Activated naive CD8-positive, alpha-beta T cell treated with anti-CD3 and anti-CD28 coated beads for 36 hours (primary cell): ENCODE measurements around the gene WWOX. TPM values are rescaled to one million over a fixed set of nuclear protein-coding genes. Genes with fewer than 3 reads are reported as not detected.

ENCODE experiments used
- DNase-seq: peaks from one replicate; pipeline ENCODE4 v3.0.0; 2021
- H3K27ac Mint-ChIP-seq: one replicate; pipeline ENCODE4 v1.8.0; 2022; ENCODE audit warnings: mild to moderate bottlenecking, moderate library complexity, mixed read lengths
- H3K27me3 Mint-ChIP-seq: one replicate; pipeline ENCODE4 v1.8.0; 2022; ENCODE audit warnings: mild to moderate bottlenecking, mixed read lengths
- H3K36me3 Mint-ChIP-seq: one replicate; pipeline ENCODE4 v1.8.0; 2021; ENCODE audit warnings: mild to moderate bottlenecking, mixed read lengths
- H3K4me1 Mint-ChIP-seq: one replicate; pipeline ENCODE4 v1.8.0; 2021; ENCODE audit warnings: mixed read lengths
- H3K4me3 Mint-ChIP-seq: one replicate; pipeline ENCODE4 v1.8.0; 2022; ENCODE audit warnings: mild to moderate bottlenecking, moderate library complexity, mixed read lengths
- H3K9me3 Mint-ChIP-seq: one replicate; pipeline ENCODE4 v1.8.0; 2022; ENCODE audit warnings: mixed read lengths
- total RNA-seq, 2 experiments: library from RNA; stranded (reverse); gene quantifications; one replicate each; pipeline ENCODE4 v1.2.3, GENCODE V29; 2021

The WWOX gene
- total RNA-seq, 2 experiments from 2014 or later, result 20.0 to 23.9 TPM

- no peak overlapping the region for H3K4me3 Mint-ChIP-seq
- H3K27ac Mint-ChIP-seq, result no peak overlapping the region
- H3K9me3 Mint-ChIP-seq, result no peaks in the 10 kb centered on the region
- peaks cover 4% of the 10 kb centered on the region for H3K36me3 Mint-ChIP-seq
- no peaks in the 10 kb centered on the region for H3K27me3 Mint-ChIP-seq
- DNase-seq, result no peak
- H3K4me1 Mint-ChIP-seq, result no peaks in the 10 kb centered on the region
Measured at GRCh38 chr16:78852081-78852635, 752.7 kb downstream of the WWOX start.

GRCh38 chr16:78862022-78862421, 762.6 kb downstream of the WWOX start:
- H3K27me3 Mint-ChIP-seq, result no peaks in the 10 kb centered on the region

GRCh38 chr16:78866521-78866920, 767.1 kb downstream of the WWOX start:
- no peak for DNase-seq
- no peak overlapping the region for H3K4me3 Mint-ChIP-seq
- no peaks in the 10 kb centered on the region for H3K36me3 Mint-ChIP-seq
- no peak overlapping the region for H3K27ac Mint-ChIP-seq
- no peaks in the 10 kb centered on the region for H3K9me3 Mint-ChIP-seq
- no peaks in the 10 kb centered on the region for H3K27me3 Mint-ChIP-seq
- no peaks in the 10 kb centered on the region for H3K4me1 Mint-ChIP-seq

More at GRCh38 chr16:78862022-78862421, 762.6 kb downstream of the WWOX start:
- Mint-ChIP-seq H3K4me3 (no peak overlapping the region), H3K4me1 (no peaks in the 10 kb centered on the region), H3K9me3 (no peaks in the 10 kb centered on the region), H3K36me3 (no peaks in the 10 kb centered on the region), H3K27ac (no peak overlapping the region)
- no peak for DNase-seq

- no peak for DNase-seq
- H3K4me1 Mint-ChIP-seq, result no peaks in the 10 kb centered on the region
- H3K4me3 Mint-ChIP-seq, result no peak overlapping the region
- no peaks in the 10 kb centered on the region for H3K9me3 Mint-ChIP-seq
- no peak overlapping the region for H3K27ac Mint-ChIP-seq
- no peaks in the 10 kb centered on the region for H3K27me3 Mint-ChIP-seq
- no peaks in the 10 kb centered on the region for H3K36me3 Mint-ChIP-seq
Measured at GRCh38 chr16:78869492-78869891, 770.0 kb downstream of the WWOX start.

- no peak overlapping the region for H3K4me3 Mint-ChIP-seq
- H3K9me3 Mint-ChIP-seq, result no peaks in the 10 kb centered on the region
- no peaks in the 10 kb centered on the region for H3K36me3 Mint-ChIP-seq
- no peaks in the 10 kb centered on the region for H3K27me3 Mint-ChIP-seq
- no peak for DNase-seq
- H3K27ac Mint-ChIP-seq, result no peak overlapping the region
- no peaks in the 10 kb centered on the region for H3K4me1 Mint-ChIP-seq
Measured at GRCh38 chr16:78871241-78871640, 771.8 kb downstream of the WWOX start.

- no peak for DNase-seq
- Mint-ChIP-seq H3K4me1 (no peaks in the 10 kb centered on the region), H3K4me3 (no peak overlapping the region), H3K9me3 (no peaks in the 10 kb centered on the region), H3K36me3 (no peaks in the 10 kb centered on the region), H3K27ac (no peak overlapping the region), H3K27me3 (no peaks in the 10 kb centered on the region)
Measured at GRCh38 chr16:78876671-78877070, 777.2 kb downstream of the WWOX start.

DNA sequence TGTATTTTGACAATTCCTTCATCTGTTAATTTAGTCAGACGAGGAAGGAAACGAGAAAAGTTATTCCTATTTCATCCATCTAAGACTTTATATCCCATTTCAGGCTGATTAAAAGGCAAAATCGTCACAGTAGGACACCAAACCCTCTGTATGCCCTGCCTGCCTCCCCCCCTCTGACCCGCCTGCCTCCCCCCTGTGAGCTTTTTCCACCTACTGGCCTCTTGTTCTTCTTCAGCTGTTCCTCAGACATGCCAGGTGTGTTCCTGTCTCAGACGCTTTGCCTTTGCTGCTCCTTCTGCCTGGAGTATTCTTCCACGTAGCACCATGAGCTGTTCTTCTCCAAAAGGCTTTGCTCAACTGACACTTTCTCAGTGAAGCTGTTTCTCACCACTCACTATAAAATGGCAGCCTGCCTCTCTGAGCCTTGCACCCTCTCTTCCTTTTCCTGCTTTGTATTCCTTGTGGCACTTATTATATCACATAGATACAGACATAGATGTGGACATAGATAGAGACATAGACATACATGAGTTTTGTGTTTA, 777.7 kb downstream of the WWOX start:
- H3K9me3 Mint-ChIP-seq, result no peaks in the 10 kb centered on the region
- no peak for DNase-seq
- no peaks in the 10 kb centered on the region for H3K4me1 Mint-ChIP-seq
- no peak overlapping the region for H3K27ac Mint-ChIP-seq
- H3K4me3 Mint-ChIP-seq, result no peak overlapping the region
- no peaks in the 10 kb centered on the region for H3K36me3 Mint-ChIP-seq
- H3K27me3 Mint-ChIP-seq, result no peaks in the 10 kb centered on the region

GRCh38 chr16:78878570-78878969, 779.1 kb downstream of the WWOX start:
- H3K4me1 Mint-ChIP-seq, result no peaks in the 10 kb centered on the region
- H3K9me3 Mint-ChIP-seq, result no peaks in the 10 kb centered on the region
- H3K36me3 Mint-ChIP-seq, result no peaks in the 10 kb centered on the region
- H3K27ac Mint-ChIP-seq, result no peak overlapping the region
- DNase-seq, result no peak
- no peak overlapping the region for H3K4me3 Mint-ChIP-seq
- no peaks in the 10 kb centered on the region for H3K27me3 Mint-ChIP-seq

DNA sequence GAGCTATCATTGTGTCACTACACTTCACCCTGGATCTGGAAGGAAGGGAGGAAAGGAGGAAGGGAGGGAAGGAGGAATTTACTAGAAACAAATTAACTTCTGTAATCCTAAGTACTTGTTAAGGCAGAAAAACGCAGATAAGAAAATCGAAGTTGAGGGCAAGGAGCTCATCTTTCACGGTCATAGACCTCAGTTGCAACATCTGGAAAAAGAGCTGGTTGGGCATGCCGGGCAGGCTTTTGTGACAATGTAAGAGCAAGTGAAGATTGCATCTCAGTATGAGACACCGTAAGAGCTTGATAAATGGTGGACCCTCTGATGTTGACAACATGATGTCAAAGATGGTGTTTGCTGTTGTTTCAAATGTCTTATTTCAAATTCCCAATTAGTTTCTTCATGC, 779.6 kb downstream of the WWOX start:
- Mint-ChIP-seq H3K4me1 (no peaks in the 10 kb centered on the region), H3K36me3 (no peaks in the 10 kb centered on the region), H3K4me3 (no peak overlapping the region), H3K27ac (no peak overlapping the region), H3K9me3 (no peaks in the 10 kb centered on the region), H3K27me3 (no peaks in the 10 kb centered on the region)
- DNase-seq, result no peak

DNA sequence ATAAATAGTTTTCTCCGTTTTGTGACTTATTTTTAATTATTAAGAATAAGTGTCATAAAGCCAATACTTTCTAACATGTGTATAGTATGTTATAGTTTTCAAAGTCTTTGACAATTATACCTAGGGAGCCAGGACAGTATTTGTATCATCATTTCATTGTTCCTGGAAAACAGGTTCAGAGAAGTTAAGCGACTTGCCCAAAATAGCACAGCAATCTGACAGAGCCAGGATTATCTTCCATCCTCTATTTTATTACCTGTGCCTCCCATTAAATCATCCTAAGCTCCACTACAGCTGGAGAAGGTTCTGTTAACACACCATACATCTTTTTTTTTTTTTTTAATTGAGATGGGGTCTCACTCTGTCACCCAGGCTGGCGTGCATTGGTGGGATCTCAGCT, 782.7 kb downstream of the WWOX start:
- Mint-ChIP-seq H3K27me3 (no peaks in the 10 kb centered on the region), H3K9me3 (no peaks in the 10 kb centered on the region), H3K27ac (no peak overlapping the region), H3K4me3 (no peak overlapping the region), H3K36me3 (no peaks in the 10 kb centered on the region), H3K4me1 (no peaks in the 10 kb centered on the region)
- DNase-seq, result no peak

DNA sequence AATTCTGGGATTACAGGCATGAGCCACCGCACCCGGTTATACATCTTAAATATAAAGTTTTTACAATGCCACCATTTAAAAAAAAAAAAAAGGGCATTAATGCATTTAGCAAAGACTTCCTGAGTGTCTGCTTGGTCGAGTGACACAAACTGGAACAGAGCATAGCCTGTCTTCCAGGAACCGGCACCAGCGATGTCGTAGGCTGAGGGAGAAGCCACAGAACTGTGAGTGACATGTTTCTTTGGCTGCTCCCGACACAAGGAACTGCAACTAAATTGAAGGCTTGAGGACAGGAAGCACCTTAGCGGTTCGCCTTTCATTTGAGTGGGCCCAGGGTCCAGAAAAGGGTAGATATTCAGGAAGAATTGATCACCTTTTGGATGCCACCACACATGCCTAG, 783.3 kb downstream of the WWOX start:
- DNase-seq, result no peak
- H3K9me3 Mint-ChIP-seq, result no peaks in the 10 kb centered on the region
- no peak overlapping the region for H3K27ac Mint-ChIP-seq
- H3K27me3 Mint-ChIP-seq, result no peaks in the 10 kb centered on the region
- no peaks in the 10 kb centered on the region for H3K36me3 Mint-ChIP-seq
- no peak overlapping the region for H3K4me3 Mint-ChIP-seq
- H3K4me1 Mint-ChIP-seq, result no peaks in the 10 kb centered on the region

- Mint-ChIP-seq H3K4me1 (no peaks in the 10 kb centered on the region), H3K27me3 (no peaks in the 10 kb centered on the region), H3K9me3 (no peaks in the 10 kb centered on the region), H3K36me3 (no peaks in the 10 kb centered on the region), H3K27ac (no peak overlapping the region), H3K4me3 (no peak overlapping the region)
- DNase-seq, result no peak
Measured at GRCh38 chr16:78884204-78884603, 784.8 kb downstream of the WWOX start.

GRCh38 chr16:78889346-78889745, 789.9 kb downstream of the WWOX start:
- H3K27me3 Mint-ChIP-seq, result no peaks in the 10 kb centered on the region
- peaks cover 6% of the 10 kb centered on the region for H3K4me1 Mint-ChIP-seq
- no peak for DNase-seq
- H3K27ac Mint-ChIP-seq, result no peak overlapping the region
- H3K4me3 Mint-ChIP-seq, result no peak overlapping the region
- H3K36me3 Mint-ChIP-seq, result peaks cover 8% of the 10 kb centered on the region
- peaks cover 1% of the 10 kb centered on the region for H3K9me3 Mint-ChIP-seq

- no peak overlapping the region for H3K27ac Mint-ChIP-seq
- no peak overlapping the region for H3K4me3 Mint-ChIP-seq
- no peaks in the 10 kb centered on the region for H3K27me3 Mint-ChIP-seq
- no peak for DNase-seq
- peaks cover 8% of the 10 kb centered on the region for H3K36me3 Mint-ChIP-seq
- H3K9me3 Mint-ChIP-seq, result peaks cover 1% of the 10 kb centered on the region
- peaks cover 6% of the 10 kb centered on the region for H3K4me1 Mint-ChIP-seq
Measured at GRCh38 chr16:78890373-78890895, 791.0 kb downstream of the WWOX start.

DNA sequence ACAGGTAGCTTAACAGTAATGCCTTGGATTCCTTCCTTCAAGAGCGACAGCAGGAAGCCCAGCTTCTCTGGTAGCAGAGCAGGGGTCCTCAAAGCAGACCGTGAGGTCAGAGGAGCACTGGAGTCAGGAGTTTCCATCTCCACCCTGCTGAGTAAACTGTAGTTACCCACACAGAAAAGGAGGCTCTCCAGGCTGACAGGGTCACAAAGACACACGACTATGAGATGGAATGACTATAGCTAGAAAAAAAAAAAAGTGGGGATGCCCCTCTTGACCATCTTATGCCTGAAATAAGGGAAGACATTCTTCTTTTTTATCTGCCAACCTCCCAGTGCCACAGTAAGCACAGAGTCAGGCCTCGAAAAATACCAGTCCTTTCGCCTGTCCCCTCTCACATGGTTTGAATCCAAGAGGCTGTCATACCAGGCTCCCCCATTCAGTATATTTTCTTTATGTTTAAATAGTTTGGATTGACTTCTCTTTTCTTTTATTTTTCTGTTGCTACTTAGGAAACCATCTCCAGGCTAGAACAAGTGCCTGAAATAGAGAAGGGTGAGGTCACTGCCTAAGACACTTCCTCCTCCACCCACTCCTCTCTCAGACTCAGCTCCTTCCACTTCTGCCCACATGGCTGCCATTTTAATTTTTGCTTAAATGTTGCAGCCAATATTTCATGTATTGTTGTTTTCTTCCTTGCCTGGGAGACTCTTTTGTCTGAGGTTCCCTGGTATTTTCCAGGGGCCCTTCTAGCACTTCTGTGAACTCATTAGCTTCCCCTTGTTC, 793.7 kb downstream of the WWOX start:
- peaks cover 6% of the 10 kb centered on the region for H3K4me1 Mint-ChIP-seq
- no peak for DNase-seq
- H3K27me3 Mint-ChIP-seq, result no peaks in the 10 kb centered on the region
- H3K4me3 Mint-ChIP-seq, result no peak overlapping the region
- H3K27ac Mint-ChIP-seq, result no peak overlapping the region
- H3K36me3 Mint-ChIP-seq, result peaks cover 8% of the 10 kb centered on the region
- peaks cover 1% of the 10 kb centered on the region for H3K9me3 Mint-ChIP-seq

- Mint-ChIP-seq H3K27me3 (no peaks in the 10 kb centered on the region), H3K9me3 (peaks cover 1% of the 10 kb centered on the region), H3K4me3 (no peak overlapping the region), H3K27ac (no peak overlapping the region), H3K4me1 (peaks cover 6% of the 10 kb centered on the region), H3K36me3 (peaks cover 8% of the 10 kb centered on the region)
- no peak for DNase-seq
Measured at GRCh38 chr16:78894886-78895285, 795.4 kb downstream of the WWOX start.
